Stimulated activated CD4-positive, alpha-beta T cell treated with anti-CD3 and anti-CD28 coated beads, Interleukin-2, amount 100 ng/mL, for 4 hours (primary cell): ENCODE results near the gene SPAG16.
"Not testable (repeated sequence)": the region's sequence is repeated elsewhere in the genome, so short reads cannot be mapped to it uniquely, and the experiment has no call there.

Experiments
- DNase-seq: peaks from one replicate; pipeline ENCODE4 v3.0.0-alpha.2; 2020; ENCODE audit warnings: low read depth

The SPAG16 gene

GRCh38 chr2:213818436-213818835 is 534.2 kb downstream of the SPAG16 start:
- DNase-seq, result no peak

- no peak for DNase-seq
These were observed 550.1 kb downstream of the SPAG16 start for GRCh38 chr2:213834331-213834730.

GRCh38 chr2:213834746-213835145 is 550.5 kb downstream of the SPAG16 start:
- no peak for DNase-seq

- no peak for DNase-seq
These were observed 562.6 kb downstream of the SPAG16 start for GRCh38 chr2:213846856-213847255.

- DNase-seq, result no peak
These were observed 563.1 kb downstream of the SPAG16 start for GRCh38 chr2:213847316-213847715.

GRCh38 chr2:213848631-213849030 is 564.4 kb downstream of the SPAG16 start:
- DNase-seq, result no peak

- DNase-seq, result no peak
These were observed 577.4 kb downstream of the SPAG16 start for GRCh38 chr2:213861638-213862037.

- no peak for DNase-seq
These were observed 578.3 kb downstream of the SPAG16 start for GRCh38 chr2:213862407-213863076.

- DNase-seq, result no peak
These were observed 579.3 kb downstream of the SPAG16 start for GRCh38 chr2:213863541-213863940.

- DNase-seq, result no peak
These were observed 584.3 kb downstream of the SPAG16 start for GRCh38 chr2:213868526-213868925.

GRCh38 chr2:213885485-213885884 is 601.2 kb downstream of the SPAG16 start:
- DNase-seq, result no peak

- DNase-seq, result no peak
These were observed 630.2 kb downstream of the SPAG16 start for GRCh38 chr2:213914510-213914909.

GRCh38 chr2:213920014-213920413 is 635.8 kb downstream of the SPAG16 start:
- DNase-seq, result no peak

GRCh38 chr2:213923543-213923942 is 639.3 kb downstream of the SPAG16 start:
- DNase-seq, result no peak

- no peak for DNase-seq
These were observed 650.3 kb downstream of the SPAG16 start for GRCh38 chr2:213934560-213934959.

GRCh38 chr2:213958086-213958485 is 673.8 kb downstream of the SPAG16 start:
- no peak for DNase-seq

GRCh38 chr2:213959589-213959988 is 675.3 kb downstream of the SPAG16 start:
- DNase-seq, result no peak

- no peak for DNase-seq
These were observed 687.3 kb downstream of the SPAG16 start for GRCh38 chr2:213971536-213971935.

- DNase-seq, result no peak
These were observed 696.6 kb downstream of the SPAG16 start for GRCh38 chr2:213980883-213981282.

- DNase-seq, result no peak
These were observed 704.9 kb downstream of the SPAG16 start for GRCh38 chr2:213989207-213989606.

- no peak for DNase-seq
These were observed 707.3 kb downstream of the SPAG16 start for GRCh38 chr2:213991453-213992108.

- no peak for DNase-seq
These were observed 711.3 kb downstream of the SPAG16 start for GRCh38 chr2:213995400-213996105.

GRCh38 chr2:213998976-213999375 is 714.7 kb downstream of the SPAG16 start:
- not testable (repeated sequence) for DNase-seq
